Measurements from ENCODE around the gene FICD. TPM values are rescaled to one million over a fixed set of nuclear protein-coding genes. Genes with fewer than 3 reads are reported as not detected.

The FICD gene
- total and polyA plus RNA-seq, 2 of the 13 experiments (the other 11 are each of a cell fraction or from before 2014, with no cell fraction given) = 0.99 to 3.0 TPM

DNA sequence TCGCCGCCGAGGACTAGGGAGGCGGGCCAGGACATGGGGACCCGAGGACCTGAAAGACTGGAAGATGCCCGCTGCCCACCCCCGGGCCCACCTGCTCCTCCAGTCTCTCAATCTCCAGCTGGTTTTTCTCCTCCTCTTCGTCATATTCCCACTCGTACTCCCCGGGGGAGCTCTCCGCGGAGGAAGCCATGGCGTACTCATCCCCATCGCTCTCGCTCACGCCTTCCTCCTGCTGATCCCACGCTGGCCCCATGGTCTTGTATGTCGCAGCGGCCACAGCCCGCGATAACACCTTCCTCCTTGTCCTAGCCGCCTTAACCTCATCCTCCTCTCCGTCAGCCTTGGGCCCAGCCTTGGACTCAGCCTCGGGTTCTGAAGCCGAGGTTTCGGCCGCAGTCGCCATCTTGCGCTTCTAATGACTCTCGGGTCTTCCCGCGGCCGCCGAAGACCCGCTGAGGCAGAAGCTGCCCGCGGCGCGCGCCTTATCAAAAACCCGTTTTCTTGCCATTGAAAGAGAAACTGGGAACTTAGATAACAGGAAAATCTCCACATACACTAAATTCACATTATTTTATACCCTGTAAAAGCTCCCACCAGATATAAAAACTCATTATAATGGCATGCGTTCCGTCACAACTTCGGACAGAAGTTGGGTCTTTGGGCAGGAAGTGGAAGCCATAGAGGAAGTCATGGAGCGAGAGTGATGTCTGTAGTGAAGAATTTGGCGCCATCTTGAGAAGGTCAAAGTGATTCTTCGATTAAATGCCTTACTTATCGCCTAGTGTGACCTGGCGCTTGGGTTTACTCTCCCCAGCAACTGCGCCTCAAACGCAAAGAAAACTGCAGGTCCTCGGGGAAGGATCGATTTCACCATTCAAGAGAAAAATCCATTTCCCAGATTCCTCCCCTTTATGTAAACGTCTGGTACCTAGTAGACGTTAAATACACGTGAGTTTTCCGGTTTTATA lies 46.0 kb downstream of the FICD start, which contains the start of gene SART3 (continued):
- TF ChIP-seq, protein P1, sequence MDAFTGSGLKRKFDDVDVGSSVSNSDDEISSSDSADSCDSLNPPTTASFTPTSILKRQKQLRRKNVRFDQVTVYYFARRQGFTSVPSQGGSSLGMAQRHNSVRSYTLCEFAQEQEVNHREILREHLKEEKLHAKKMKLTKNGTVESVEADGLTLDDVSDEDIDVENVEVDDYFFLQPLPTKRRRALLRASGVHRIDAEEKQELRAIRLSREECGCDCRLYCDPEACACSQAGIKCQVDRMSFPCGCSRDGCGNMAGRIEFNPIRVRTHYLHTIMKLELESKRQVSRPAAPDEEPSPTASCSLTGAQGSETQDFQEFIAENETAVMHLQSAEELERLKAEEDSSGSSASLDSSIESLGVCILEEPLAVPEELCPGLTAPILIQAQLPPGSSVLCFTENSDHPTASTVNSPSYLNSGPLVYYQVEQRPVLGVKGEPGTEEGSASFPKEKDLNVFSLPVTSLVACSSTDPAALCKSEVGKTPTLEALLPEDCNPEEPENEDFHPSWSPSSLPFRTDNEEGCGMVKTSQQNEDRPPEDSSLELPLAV (CRISPR knock-in tag; conservative IDR thresholded peaks at IDR 0.05; ENCODE audit: low read depth) = no peak
- TF ChIP-seq RCOR2 (CRISPR knock-in tag; IDR thresholded peaks at IDR 0.05) = no peak
- no peak for TF ChIP-seq SRF (IDR thresholded peaks at IDR 0.05; ENCODE audit: low read depth, low read length)
- no peak for TF ChIP-seq JUNB (CRISPR knock-in tag; IDR thresholded peaks at IDR 0.05; ENCODE audit: borderline replicate concordance)
- peak; percentile 42; the same call in 1 of the 2 replicates for TF ChIP-seq KDM5B (CRISPR knock-in tag; IDR thresholded peaks at IDR 0.05; ENCODE audit: borderline replicate concordance)
- TF ChIP-seq, protein P2, sequence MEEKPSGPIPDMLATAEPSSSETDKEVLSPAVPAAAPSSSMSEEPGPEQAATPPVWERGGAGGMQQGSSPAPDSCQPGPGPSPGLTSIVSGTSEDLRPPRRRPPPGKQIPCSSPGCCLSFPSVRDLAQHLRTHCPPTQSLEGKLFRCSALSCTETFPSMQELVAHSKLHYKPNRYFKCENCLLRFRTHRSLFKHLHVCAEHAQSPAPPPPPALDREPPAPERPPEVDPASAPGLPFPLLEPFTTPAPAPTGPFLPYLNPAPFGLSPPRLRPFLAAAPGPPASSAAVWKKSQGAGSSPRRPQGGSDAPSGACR (CRISPR knock-in tag; IDR thresholded peaks at IDR 0.05) = peak; percentile 50; the same call in 1 of the 2 replicates
- peak; percentile 74 for TF ChIP-seq TEAD3 (CRISPR knock-in tag; optimal IDR thresholded peaks at IDR 0.05; ENCODE audit: borderline replicate concordance)
- TF ChIP-seq DMAP1 (CRISPR knock-in tag; IDR thresholded peaks at IDR 0.05) = no peak
- TF ChIP-seq KDM5A (IDR thresholded peaks at IDR 0.05; ENCODE audit: borderline replicate concordance, low read length) = peak; percentile 95
- 0 out of 2 replicates have a peak, but pooled peaks have one; percentile 7 for TF ChIP-seq PPARG (CRISPR knock-in tag; conservative IDR thresholded peaks at IDR 0.05)
- no peak; a peak in 1 of 4 replicates for TF ChIP-seq KLF16 (CRISPR knock-in tag; IDR thresholded peaks at IDR 0.05)
- TF ChIP-seq, protein P3, sequence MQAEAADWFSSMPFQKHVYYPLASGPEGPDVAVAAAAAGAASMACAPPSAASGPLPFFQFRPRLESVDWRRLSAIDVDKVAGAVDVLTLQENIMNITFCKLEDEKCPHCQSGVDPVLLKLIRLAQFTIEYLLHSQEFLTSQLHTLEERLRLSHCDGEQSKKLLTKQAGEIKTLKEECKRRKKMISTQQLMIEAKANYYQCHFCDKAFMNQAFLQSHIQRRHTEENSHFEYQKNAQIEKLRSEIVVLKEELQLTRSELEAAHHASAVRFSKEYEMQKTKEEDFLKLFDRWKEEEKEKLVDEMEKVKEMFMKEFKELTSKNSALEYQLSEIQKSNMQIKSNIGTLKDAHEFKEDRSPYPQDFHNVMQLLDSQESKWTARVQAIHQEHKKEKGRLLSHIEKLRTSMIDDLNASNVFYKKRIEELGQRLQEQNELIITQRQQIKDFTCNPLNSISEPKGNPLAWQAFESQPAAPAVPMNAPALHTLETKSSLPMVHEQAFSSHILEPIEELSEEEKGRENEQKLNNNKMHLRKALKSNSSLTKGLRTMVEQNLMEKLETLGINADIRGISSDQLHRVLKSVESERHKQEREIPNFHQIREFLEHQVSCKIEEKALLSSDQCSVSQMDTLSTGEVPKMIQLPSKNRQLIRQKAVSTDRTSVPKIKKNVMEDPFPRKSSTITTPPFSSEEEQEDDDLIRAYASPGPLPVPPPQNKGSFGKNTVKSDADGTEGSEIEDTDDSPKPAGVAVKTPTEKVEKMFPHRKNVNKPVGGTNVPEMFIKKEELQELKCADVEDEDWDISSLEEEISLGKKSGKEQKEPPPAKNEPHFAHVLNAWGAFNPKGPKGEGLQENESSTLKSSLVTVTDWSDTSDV (CRISPR knock-in tag; IDR thresholded peaks at IDR 0.05) = no peak
- peak; percentile 91 for TF ChIP-seq PHF8 (CRISPR knock-in tag; IDR thresholded peaks at IDR 0.05)
- no peak for TF ChIP-seq SETDB1 (CRISPR knock-in tag; IDR thresholded peaks at IDR 0.05; ENCODE audit: borderline replicate concordance)
- TF ChIP-seq, protein P4, sequence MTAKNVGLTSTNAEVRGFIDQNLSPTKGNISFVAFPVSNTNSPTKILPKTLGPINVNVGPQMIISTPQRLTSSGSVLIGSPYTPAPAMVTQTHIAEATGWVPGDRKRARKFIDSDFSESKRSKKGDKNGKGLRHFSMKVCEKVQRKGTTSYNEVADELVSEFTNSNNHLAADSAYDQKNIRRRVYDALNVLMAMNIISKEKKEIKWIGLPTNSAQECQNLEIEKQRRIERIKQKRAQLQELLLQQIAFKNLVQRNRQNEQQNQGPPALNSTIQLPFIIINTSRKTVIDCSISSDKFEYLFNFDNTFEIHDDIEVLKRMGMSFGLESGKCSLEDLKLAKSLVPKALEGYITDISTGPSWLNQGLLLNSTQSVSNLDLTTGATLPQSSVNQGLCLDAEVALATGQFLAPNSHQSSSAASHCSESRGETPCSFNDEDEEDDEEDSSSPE (CRISPR knock-in tag; IDR thresholded peaks at IDR 0.05) = peak; percentile 36; the same call in 1 of the 2 replicates
- TF ChIP-seq ZSCAN12 (CRISPR knock-in tag; IDR thresholded peaks at IDR 0.05) = no peak
- no peak for TF ChIP-seq ZBTB42 (CRISPR knock-in tag; IDR thresholded peaks at IDR 0.05)
- no peak for TF ChIP-seq LCORL (IDR thresholded peaks at IDR 0.05)
- no peak for TF ChIP-seq LCORL (CRISPR knock-in tag; IDR thresholded peaks at IDR 0.05)
- TF ChIP-seq, protein P5, sequence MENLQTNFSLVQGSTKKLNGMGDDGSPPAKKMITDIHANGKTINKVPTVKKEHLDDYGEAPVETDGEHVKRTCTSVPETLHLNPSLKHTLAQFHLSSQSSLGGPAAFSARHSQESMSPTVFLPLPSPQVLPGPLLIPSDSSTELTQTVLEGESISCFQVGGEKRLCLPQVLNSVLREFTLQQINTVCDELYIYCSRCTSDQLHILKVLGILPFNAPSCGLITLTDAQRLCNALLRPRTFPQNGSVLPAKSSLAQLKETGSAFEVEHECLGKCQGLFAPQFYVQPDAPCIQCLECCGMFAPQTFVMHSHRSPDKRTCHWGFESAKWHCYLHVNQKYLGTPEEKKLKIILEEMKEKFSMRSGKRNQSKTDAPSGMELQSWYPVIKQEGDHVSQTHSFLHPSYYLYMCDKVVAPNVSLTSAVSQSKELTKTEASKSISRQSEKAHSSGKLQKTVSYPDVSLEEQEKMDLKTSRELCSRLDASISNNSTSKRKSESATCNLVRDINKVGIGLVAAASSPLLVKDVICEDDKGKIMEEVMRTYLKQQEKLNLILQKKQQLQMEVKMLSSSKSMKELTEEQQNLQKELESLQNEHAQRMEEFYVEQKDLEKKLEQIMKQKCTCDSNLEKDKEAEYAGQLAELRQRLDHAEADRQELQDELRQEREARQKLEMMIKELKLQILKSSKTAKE (CRISPR knock-in tag; IDR thresholded peaks at IDR 0.05; ENCODE audit: borderline replicate concordance) = no peak
- peak; percentile 35; the same call in 1 of the 3 replicates for TF ChIP-seq MXI1 (IDR thresholded peaks at IDR 0.05; ENCODE audit: borderline replicate concordance, low read depth, low read length)

All from HepG2 (cell line).